ENCODE measurements around the gene HASPIN.

Gene HASPIN

DNA sequence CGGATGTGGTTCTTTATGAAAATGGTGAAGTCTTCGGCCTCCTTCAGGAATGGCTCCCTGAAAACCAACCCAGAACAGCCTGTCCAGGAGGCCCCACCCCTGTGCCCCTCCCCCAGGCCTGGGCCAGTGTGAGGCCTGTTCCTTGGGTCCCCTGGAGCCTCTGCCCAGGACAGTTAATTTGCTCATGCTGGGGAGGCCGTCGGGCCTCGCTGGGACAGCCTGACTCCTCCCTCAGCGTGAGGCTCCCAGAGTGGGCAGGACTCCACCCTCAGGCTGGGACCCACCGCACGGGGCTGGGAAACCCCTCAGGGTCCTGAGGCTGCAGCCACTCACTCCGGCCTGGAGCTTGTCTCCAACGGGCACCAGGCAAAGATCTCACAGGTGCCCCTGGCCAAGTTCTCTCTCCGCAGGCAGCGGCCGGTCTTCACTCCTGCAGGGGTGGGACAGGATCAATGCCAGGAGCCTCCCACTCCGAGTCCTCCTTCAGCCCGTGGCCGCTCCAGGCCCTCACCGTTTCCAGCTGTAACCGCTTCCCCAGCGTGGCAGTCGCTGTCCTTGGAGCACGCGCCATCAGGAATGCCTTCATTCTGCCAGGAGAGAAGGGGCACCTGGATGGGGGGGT lies 33.5 kb upstream of the HASPIN start:
- TF ChIP-seq ZFX (IDR thresholded peaks at IDR 0.05; ENCODE audit: borderline replicate concordance): no peak
- H3K27ac ChIP-seq: no peak overlapping the region

DNA sequence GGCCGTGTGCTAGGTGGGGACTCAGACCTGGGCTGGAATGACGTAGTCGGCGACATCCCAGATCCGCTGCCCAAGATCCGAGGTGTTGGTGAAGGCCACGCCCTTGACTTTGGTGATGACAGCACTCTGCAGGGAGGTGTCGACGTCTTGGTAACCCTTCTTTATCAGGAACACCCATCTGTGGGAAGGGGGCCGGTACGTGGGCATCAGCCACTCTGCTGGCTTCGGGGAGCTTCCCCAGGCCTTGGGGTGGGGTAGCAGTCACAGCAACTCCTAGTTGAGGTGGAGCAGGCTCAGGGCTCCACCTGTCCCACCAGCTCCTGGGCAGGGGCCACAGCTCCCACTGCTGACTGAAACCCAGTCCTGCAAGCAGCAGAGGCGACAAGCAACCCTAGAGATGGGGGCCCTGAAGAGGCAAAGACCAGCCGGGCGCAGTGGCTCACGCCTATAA lies 32.1 kb upstream of the HASPIN start:
- TF ChIP-seq, protein P1, sequence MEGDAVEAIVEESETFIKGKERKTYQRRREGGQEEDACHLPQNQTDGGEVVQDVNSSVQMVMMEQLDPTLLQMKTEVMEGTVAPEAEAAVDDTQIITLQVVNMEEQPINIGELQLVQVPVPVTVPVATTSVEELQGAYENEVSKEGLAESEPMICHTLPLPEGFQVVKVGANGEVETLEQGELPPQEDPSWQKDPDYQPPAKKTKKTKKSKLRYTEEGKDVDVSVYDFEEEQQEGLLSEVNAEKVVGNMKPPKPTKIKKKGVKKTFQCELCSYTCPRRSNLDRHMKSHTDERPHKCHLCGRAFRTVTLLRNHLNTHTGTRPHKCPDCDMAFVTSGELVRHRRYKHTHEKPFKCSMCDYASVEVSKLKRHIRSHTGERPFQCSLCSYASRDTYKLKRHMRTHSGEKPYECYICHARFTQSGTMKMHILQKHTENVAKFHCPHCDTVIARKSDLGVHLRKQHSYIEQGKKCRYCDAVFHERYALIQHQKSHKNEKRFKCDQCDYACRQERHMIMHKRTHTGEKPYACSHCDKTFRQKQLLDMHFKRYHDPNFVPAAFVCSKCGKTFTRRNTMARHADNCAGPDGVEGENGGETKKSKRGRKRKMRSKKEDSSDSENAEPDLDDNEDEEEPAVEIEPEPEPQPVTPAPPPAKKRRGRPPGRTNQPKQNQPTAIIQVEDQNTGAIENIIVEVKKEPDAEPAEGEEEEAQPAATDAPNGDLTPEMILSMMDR (IDR thresholded peaks at IDR 0.05): peak; percentile 12; the same call in 1 of the 2 replicates
- TF ChIP-seq ZFX (IDR thresholded peaks at IDR 0.05; ENCODE audit: borderline replicate concordance): no peak
- no peak overlapping the region for H3K27ac ChIP-seq

DNA sequence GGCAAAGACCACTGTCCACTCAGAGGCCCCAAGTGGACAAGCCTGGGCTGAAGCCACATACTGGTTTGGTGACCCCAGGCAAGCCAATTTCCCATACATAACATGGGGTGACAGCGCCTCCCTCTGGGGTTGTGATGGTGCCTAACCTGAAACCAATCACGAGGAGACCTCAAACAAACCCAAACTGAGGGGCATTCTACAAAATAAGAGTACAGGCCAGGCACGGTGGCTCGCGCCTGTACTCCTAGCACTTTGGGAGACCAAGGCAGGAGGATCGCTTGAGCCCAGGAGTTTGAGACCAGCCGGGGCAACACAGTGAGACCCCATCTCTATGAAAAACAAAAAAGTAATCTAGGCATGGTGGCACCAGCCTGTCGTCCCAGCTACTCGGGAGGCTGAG lies 31.4 kb upstream of the HASPIN start:
- TF ChIP-seq, protein P1 (IDR thresholded peaks at IDR 0.05): no peak
- no peak for TF ChIP-seq ZFX (IDR thresholded peaks at IDR 0.05; ENCODE audit: borderline replicate concordance)
- no peak overlapping the region for H3K27ac ChIP-seq

DNA sequence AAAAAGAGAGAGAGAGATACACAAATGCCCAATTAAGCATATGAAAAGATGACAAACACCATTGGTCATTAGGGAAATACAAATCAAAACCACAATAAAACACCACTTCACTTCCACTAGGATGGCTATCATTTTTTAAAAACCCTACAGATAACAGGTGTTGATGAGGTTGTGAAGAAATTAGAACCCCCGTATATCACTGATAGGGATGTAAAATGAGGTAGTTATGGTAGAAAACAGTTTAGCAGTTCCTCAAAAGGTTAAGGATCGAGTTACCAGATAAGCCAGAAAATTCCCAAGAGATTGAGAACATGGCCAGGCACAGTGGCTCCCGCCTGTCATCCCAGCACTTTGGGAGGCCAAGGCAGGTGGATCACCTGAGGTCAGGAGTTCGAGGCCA lies 30.6 kb upstream of the HASPIN start:
- no peak overlapping the region for H3K27ac ChIP-seq
- TF ChIP-seq, protein P1 (IDR thresholded peaks at IDR 0.05): no peak
- no peak for TF ChIP-seq ZFX (IDR thresholded peaks at IDR 0.05; ENCODE audit: borderline replicate concordance)

DNA sequence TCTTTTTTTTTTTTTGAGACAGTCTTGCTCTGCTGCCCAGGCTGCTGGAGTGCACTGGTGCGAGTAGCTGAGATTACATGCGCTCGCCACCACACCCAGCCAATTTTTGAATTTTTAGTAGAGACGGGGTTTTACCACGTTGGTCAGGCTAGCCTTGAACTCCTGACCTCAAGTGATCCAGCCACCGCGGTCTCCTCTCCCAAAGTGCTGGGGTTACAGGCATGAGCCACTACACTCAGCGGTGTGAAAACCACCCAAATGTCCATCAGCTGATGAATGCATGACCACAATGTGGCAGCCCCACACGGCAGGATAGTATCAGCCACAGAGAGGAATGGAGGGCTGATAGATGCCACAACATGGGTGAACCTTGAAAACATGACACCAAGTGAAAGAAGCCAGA lies 29.9 kb upstream of the HASPIN start:
- no peak for TF ChIP-seq ZFX (IDR thresholded peaks at IDR 0.05; ENCODE audit: borderline replicate concordance)
- TF ChIP-seq, protein P1 (IDR thresholded peaks at IDR 0.05): no peak
- no peak overlapping the region for H3K27ac ChIP-seq

DNA sequence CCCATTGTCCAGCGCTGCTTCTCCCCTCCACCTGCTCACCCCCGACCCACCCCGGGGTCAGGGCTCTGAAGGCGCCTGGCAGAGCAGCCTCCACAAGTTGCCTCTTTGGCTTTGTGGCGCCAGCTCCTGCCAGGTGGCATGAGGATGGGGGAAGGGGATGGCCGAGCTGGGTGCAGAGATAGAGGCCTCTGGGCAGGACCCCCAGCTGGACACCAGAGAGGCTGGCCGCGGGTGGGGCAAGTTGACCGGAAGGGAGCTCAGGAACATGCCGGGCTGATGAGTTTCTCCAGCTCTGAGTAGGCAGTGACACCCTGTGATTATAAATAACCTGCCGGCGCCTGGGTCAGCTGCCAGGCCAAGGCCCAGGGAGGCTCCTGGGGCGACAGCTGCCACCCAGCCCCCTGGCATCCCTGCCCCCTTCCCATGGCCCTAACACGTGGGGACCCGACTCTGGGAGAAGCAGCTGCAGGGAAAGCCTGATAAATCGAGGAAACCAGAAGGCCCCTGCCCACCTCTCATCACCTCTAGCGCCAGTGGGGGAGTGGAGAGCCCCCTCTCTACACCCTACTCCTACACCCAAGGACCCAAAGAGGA lies 28.5 kb upstream of the HASPIN start:
- TF ChIP-seq ZFX (IDR thresholded peaks at IDR 0.05; ENCODE audit: borderline replicate concordance): no peak
- TF ChIP-seq, protein P1 (IDR thresholded peaks at IDR 0.05): no peak
- H3K27ac ChIP-seq: peak overlapping the region; percentile 65

DNA sequence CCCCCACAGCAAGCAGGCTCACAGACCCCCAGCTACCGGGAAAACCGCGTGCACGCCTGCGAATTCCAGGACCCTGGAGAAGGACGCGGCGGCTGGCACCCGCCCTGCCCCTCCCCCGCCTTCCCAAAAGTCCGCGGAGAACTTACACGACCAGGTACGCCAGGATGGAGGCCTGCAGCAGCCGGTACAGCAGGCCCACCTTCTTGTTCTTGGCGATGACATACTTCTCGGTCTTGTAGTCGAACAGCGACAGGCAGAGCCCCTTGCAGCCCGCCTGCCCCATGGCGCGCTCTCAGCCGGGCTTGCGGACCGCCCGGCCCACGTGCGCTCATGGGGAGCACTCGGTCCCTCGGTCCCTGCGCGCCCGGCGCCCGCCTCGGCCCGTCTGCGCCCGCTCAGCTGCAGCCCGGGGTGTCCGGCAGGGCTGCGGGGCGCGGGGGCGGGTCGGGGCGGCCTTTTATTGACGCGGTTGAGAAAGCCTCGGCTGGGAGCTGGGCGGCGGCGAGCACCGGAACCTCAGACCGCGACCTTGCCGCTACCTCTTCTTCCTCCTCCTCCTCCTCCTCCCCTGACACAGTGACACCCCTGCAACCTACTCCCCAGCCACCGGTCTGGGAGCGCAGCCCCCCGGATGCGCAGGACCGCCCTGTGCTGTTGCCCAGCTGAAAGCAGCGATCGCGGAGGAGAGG lies 27.8 kb upstream of the HASPIN start, which contains the start of gene P2RX5:
TSS of gene P2RX5 (minus strand) at position 433 of the 689 bp plus-strand sequence. CDS start at position 283, 150 bp downstream.
- TF ChIP-seq ZFX (IDR thresholded peaks at IDR 0.05; ENCODE audit: borderline replicate concordance): no peak
- TF ChIP-seq, protein P1 (IDR thresholded peaks at IDR 0.05): no peak
- peak within 1 kb of the TSS; percentile 65 for H3K27ac ChIP-seq
